OCI-LY1 (cell line): ENCODE results near the gene ITPKC.

Experiments used
- H2AFZ ChIP-seq: fragments of 200-600 bp; sonication (generic), shearing (Covaris generic); 2 replicates; pipeline ENCODE4 v1.6.0; 2014; ENCODE audit warnings: antibody characterized with exemption, mild to moderate bottlenecking, low read length
- H3F3A ChIP-seq: fragments of 200-600 bp; sonication (generic), shearing (Covaris generic); 2 replicates; pipeline ENCODE4 v1.6.0; 2014; ENCODE audit warnings: mild to moderate bottlenecking, antibody characterized with exemption, low read length, moderate library complexity; ENCODE audit not compliant: insufficient read depth
- H3K27ac ChIP-seq: fragments of 200-600 bp; sonication (generic); 2 replicates; pipeline ENCODE4 v1.5.1; 2014; ENCODE audit warnings: low read length, mixed run types, mild to moderate bottlenecking, low read depth; ENCODE audit not compliant: poor library complexity, severe bottlenecking
- H3K27me3 ChIP-seq: fragments of 200-600 bp; sonication (generic); 2 replicates; pipeline ENCODE4 v1.6.0; 2014; ENCODE audit warnings: antibody characterized with exemption, mild to moderate bottlenecking, low read length, moderate library complexity; ENCODE audit not compliant: insufficient read depth
- H3K36me3 ChIP-seq: fragments of 200-600 bp; sonication (generic); 2 replicates; pipeline ENCODE4 v1.6.1; 2014; ENCODE audit warnings: mild to moderate bottlenecking, antibody characterized with exemption, low read length, moderate library complexity, mixed read lengths; ENCODE audit not compliant: insufficient read depth
- H3K4me1 ChIP-seq: fragments of 200-600 bp; sonication (generic); 2 replicates; pipeline ENCODE4 v1.5.1; 2014; ENCODE audit warnings: mild to moderate bottlenecking, low read length, moderate library complexity; ENCODE audit not compliant: insufficient read depth, severe bottlenecking
- H3K4me2 ChIP-seq: fragments of 200-600 bp; sonication (generic), shearing (Covaris generic); 2 replicates; pipeline ENCODE4 v1.6.1; 2014; ENCODE audit warnings: low read length
- H3K4me3 ChIP-seq: fragments of 200-600 bp; sonication (generic); 2 replicates; pipeline ENCODE4 v1.5.1; 2014; ENCODE audit warnings: low read length, low read depth, mild to moderate bottlenecking, mixed read lengths; ENCODE audit not compliant: poor library complexity, severe bottlenecking
- H3K79me2 ChIP-seq: fragments of 200-600 bp; shearing (Covaris generic); 2 replicates; pipeline ENCODE4 v1.6.1; 2016; ENCODE audit warnings: mixed run types, low read length, mixed read lengths; ENCODE audit not compliant: insufficient read depth
- H3K9ac ChIP-seq: fragments of 200-600 bp; sonication (generic), shearing (Covaris generic); 2 replicates; pipeline ENCODE4 v1.6.1; 2014; ENCODE audit warnings: mild to moderate bottlenecking, low read length, mixed read lengths
- H3K9me2 ChIP-seq: fragments of 200-600 bp; sonication (generic), shearing (Covaris generic); 2 replicates; pipeline ENCODE4 v1.6.1; 2014; ENCODE audit warnings: low read depth, mild to moderate bottlenecking, low read length, mixed read lengths
- H3K9me3 ChIP-seq: fragments of 200-600 bp; shearing (Covaris generic); 2 replicates; pipeline ENCODE4 v1.6.1; 2014; ENCODE audit warnings: low read length, mixed read lengths
- H4K20me1 ChIP-seq: fragments of 200-600 bp; sonication (generic), shearing (Covaris generic); 2 replicates; pipeline ENCODE4 v1.6.0; 2016; ENCODE audit warnings: mild to moderate bottlenecking, low read length; ENCODE audit not compliant: insufficient read depth
- EZH2 ChIP-seq: fragments of 200-600 bp; sonication (generic), shearing (Covaris generic); IDR thresholded peaks from 2 replicates; pipeline ENCODE4 v1.8.0; 2017; ENCODE audit warnings: borderline replicate concordance, mixed run types, mild to moderate bottlenecking, antibody characterized with exemption, low read length, moderate library complexity, mixed read lengths
- TF ChIP-seq, protein P1 (sequence below): fragments of 200-600 bp; sonication (generic), shearing (Covaris generic); IDR thresholded peaks from 2 replicates; pipeline ENCODE4 v1.5.1; 2017; ENCODE audit warnings: mild to moderate bottlenecking, antibody characterized with exemption, low read length, moderate library complexity, mixed read lengths

The ITPKC gene

DNA sequence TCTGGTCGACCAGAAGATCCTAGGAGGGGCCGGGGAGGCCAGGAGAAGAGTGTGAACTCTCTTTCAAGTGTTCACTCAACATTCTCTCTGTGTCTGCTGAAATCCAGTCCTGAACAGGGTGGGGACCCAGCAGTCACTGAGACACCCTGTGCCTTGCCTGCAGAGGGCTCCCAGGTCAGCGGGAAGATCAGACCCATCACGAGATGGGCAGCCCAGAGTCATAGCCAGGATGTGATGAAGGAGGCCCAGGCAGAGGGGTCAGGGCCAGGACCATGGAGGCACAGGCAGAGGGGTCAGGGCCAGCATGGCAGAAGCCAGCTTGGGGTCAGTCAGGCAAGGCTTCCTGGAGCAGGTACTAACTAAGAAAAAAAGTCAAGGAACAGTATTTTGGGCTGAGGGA is 35.9 kb upstream of the ITPKC start:
- H3K27me3 ChIP-seq = no peaks in the 10 kb centered on the region
- peaks cover 51% of the 10 kb centered on the region for H3K36me3 ChIP-seq
- H3K4me3 ChIP-seq = no peak overlapping the region
- H3K27ac ChIP-seq = no peak overlapping the region
- H3K79me2 ChIP-seq = no peaks in the 10 kb centered on the region
- H3K4me2 ChIP-seq = no peak overlapping the region
- no peaks in the 10 kb centered on the region for H3F3A ChIP-seq
- no peaks in the 10 kb centered on the region for H4K20me1 ChIP-seq
- H2AFZ ChIP-seq = no peak overlapping the region
- H3K9me2 ChIP-seq = no peaks in the 10 kb centered on the region
- no peaks in the 10 kb centered on the region for H3K4me1 ChIP-seq
- H3K9me3 ChIP-seq = no peaks in the 10 kb centered on the region
- H3K9ac ChIP-seq = no peak overlapping the region
- TF ChIP-seq EZH2 = no peak
- TF ChIP-seq, protein P1, sequence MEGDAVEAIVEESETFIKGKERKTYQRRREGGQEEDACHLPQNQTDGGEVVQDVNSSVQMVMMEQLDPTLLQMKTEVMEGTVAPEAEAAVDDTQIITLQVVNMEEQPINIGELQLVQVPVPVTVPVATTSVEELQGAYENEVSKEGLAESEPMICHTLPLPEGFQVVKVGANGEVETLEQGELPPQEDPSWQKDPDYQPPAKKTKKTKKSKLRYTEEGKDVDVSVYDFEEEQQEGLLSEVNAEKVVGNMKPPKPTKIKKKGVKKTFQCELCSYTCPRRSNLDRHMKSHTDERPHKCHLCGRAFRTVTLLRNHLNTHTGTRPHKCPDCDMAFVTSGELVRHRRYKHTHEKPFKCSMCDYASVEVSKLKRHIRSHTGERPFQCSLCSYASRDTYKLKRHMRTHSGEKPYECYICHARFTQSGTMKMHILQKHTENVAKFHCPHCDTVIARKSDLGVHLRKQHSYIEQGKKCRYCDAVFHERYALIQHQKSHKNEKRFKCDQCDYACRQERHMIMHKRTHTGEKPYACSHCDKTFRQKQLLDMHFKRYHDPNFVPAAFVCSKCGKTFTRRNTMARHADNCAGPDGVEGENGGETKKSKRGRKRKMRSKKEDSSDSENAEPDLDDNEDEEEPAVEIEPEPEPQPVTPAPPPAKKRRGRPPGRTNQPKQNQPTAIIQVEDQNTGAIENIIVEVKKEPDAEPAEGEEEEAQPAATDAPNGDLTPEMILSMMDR = no peak

DNA sequence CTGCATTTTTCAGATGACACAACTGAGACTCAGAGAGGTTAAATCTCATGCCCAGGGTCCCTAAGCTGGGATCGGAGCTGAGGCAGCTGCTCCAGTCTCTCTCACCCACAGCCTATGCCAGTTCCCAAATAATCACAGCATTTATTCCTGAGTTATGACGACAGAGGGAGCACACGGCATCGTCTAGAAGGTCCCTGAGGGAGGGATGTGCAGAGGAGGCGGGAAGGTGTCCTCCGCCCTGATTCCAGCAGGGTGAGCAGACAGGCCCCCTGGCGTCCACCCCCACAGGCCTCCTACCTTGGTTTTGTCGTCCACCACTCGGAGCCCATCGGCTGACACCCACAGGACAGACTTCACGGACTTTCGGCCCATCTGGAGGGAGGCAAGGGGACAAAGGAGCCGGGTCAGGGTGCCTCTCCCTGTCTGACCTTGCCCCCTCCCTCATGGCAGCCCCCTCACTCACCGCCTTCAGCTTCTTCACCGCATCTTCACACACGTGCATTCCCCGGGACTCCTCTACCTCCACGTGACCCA is 34.4 kb upstream of the ITPKC start:
- Histone ChIP-seq H3K9me3 (no peaks in the 10 kb centered on the region), H3K9me2 (no peaks in the 10 kb centered on the region), H3K79me2 (no peaks in the 10 kb centered on the region), H3K36me3 (peaks cover 38% of the 10 kb centered on the region), H3K9ac (no peak overlapping the region), H4K20me1 (no peaks in the 10 kb centered on the region), H3K4me2 (no peak overlapping the region), H3F3A (no peaks in the 10 kb centered on the region), H3K27me3 (no peaks in the 10 kb centered on the region), H2AFZ (no peak overlapping the region), H3K4me3 (no peak overlapping the region), H3K27ac (no peak overlapping the region), H3K4me1 (peaks cover 3% of the 10 kb centered on the region)
- no peak for TF ChIP-seq EZH2
- TF ChIP-seq, protein P1 = no peak

DNA sequence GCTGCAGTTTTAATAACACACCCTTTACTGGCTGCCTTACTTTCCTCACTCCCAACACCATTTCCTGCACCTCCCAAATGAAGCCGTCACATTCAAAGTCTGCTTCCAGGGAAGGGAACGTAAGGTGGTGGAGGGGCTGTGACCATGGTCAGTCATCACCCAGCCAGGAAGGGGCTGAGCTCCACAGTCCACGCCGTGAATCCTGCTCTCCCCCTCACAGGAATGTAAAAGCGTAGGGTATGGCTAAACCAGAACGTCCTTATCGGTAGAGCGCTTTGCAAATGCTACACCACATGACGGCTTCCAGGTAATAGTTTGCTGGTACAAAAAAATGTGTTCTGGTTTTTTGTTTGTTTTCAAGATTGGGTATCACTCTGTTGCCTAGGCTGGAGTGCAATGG is 33.5 kb upstream of the ITPKC start:
- H3K4me1 ChIP-seq = peaks cover 13% of the 10 kb centered on the region
- no peak overlapping the region for H3K27ac ChIP-seq
- TF ChIP-seq, protein P1 = no peak
- no peak for TF ChIP-seq EZH2
- no peaks in the 10 kb centered on the region for H3K79me2 ChIP-seq
- no peaks in the 10 kb centered on the region for H3K27me3 ChIP-seq
- H3K9ac ChIP-seq = no peak overlapping the region
- no peaks in the 10 kb centered on the region for H3K9me3 ChIP-seq
- no peaks in the 10 kb centered on the region for H3K9me2 ChIP-seq
- no peaks in the 10 kb centered on the region for H4K20me1 ChIP-seq
- H3K4me3 ChIP-seq = no peak overlapping the region
- peaks cover 29% of the 10 kb centered on the region for H3K36me3 ChIP-seq
- H2AFZ ChIP-seq = no peak overlapping the region
- H3F3A ChIP-seq = 0 out of 2 replicates have a peak, but pooled peaks cover 3% of the 10 kb centered on the region
- H3K4me2 ChIP-seq = no peak overlapping the region
